ENCODE data around the gene SFXN5. TPM values are rescaled to one million over a fixed set of nuclear protein-coding genes. Genes with fewer than 3 reads are reported as not detected.

SFXN5 gene
- total RNA-seq, 1 experiment from 2014 or later, result 22.0 TPM

DNA sequence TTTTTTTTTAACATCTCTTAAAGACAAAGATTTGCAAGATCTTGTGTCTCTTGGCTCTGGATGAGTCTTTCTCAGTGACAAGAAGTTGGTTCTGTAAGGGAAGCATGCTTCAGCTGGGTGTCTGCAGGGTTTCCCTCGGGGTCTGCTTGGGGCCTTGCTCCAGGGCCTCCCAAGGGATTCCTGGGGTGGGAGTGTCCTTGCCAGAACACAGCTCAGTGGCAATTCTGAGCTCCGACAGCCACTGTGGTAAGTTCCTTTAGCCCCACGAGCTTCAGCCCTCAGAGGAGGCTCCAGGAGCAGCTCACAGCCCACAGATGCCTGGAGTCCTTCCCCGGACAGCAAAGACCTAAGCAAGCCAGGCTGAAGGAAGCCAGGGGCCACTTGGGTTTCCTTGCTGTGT lies 101.8 kb downstream of the SFXN5 start:
- no peak overlapping the region for H3K4me2 ChIP-seq (ENCODE audit: low read length)
- no peaks in the 10 kb centered on the region for H3K27me3 ChIP-seq (ENCODE audit: low read length)
- no peak overlapping the region for H3K27ac ChIP-seq (ENCODE audit: low read length)
- no peaks in the 10 kb centered on the region for H4K20me1 ChIP-seq (ENCODE audit: low read length)
- no peak for ATAC-seq
- no peak overlapping the region for H2AFZ ChIP-seq (ENCODE audit: low read length)
- BruUV-seq (replicated peaks), result no TSS peak
- no peaks in the 10 kb centered on the region for H3K9me2 ChIP-seq (replicated peaks; ENCODE audit: low read length)
- DNase-seq, result no peak
- POLR2A ChIA-PET (ENCODE audit: unreplicated experiment), result interaction anchor here (0.6 kb wide), 1 partner anchor 208 kb away, joined by 5 read pairs; no protein-coding TSS in a partner anchor
- intact Hi-C loops (cut with micrococcal nuclease), result no loop called here
- no peak overlapping the region for H3K9ac ChIP-seq (ENCODE audit: low read length)
- H3K36me3 ChIP-seq (ENCODE audit: low read depth, low read length), result no peaks in the 10 kb centered on the region
- H3K4me1 ChIP-seq (ENCODE audit: insufficient read depth, low read length), result no peaks in the 10 kb centered on the region
- CTCF ChIA-PET, result no interaction called here
- H3K9me3 ChIP-seq (ENCODE audit: low read length), result no peaks in the 10 kb centered on the region
- no peaks in the 10 kb centered on the region for H3K79me2 ChIP-seq (ENCODE audit: low read length)
- TF ChIP-seq EZH2phosphoT487 (IDR thresholded peaks at IDR 0.05; ENCODE audit: borderline replicate concordance, low read length), result no peak
- TF ChIP-seq, protein P1, sequence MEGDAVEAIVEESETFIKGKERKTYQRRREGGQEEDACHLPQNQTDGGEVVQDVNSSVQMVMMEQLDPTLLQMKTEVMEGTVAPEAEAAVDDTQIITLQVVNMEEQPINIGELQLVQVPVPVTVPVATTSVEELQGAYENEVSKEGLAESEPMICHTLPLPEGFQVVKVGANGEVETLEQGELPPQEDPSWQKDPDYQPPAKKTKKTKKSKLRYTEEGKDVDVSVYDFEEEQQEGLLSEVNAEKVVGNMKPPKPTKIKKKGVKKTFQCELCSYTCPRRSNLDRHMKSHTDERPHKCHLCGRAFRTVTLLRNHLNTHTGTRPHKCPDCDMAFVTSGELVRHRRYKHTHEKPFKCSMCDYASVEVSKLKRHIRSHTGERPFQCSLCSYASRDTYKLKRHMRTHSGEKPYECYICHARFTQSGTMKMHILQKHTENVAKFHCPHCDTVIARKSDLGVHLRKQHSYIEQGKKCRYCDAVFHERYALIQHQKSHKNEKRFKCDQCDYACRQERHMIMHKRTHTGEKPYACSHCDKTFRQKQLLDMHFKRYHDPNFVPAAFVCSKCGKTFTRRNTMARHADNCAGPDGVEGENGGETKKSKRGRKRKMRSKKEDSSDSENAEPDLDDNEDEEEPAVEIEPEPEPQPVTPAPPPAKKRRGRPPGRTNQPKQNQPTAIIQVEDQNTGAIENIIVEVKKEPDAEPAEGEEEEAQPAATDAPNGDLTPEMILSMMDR (conservative IDR thresholded peaks at IDR 0.05; ENCODE audit: low read depth, low read length), result no peak
- no peak for TF ChIP-seq EZH2 (IDR thresholded peaks at IDR 0.05; ENCODE audit: low read length, unreplicated experiment)
- H3F3A ChIP-seq (ENCODE audit: low read length, unreplicated experiment), result no peaks in the 10 kb centered on the region
- H3K4me3 ChIP-seq (ENCODE audit: low read length), result no peak overlapping the region

DNA sequence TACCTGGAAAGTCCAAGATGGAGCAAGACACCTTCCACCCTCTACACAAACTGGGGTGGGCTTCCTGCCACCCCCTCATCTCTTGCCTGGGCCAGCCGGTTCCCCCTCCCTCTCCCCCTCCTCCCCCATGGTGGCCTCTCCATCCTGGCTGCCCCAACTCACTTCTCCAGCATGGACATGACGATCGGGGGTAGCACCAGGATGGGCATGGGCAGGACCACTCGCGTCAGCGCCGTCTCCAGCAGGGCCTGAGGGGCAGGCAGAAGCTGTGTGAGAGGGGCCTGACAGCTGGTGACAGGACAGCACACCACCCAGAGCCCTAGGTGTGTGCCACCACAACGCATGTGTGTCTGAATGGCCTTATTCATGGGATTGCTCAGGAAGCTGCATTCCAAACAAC lies 103.2 kb downstream of the SFXN5 start:
- Histone ChIP-seq H3K4me2 (ENCODE audit: low read length) (no peak overlapping the region), H3K27me3 (ENCODE audit: low read length) (no peaks in the 10 kb centered on the region), H3K79me2 (ENCODE audit: low read length) (no peaks in the 10 kb centered on the region), H3K4me3 (ENCODE audit: low read length) (no peak overlapping the region), H2AFZ (ENCODE audit: low read length) (no peak overlapping the region), H3K36me3 (ENCODE audit: low read depth, low read length) (no peaks in the 10 kb centered on the region), H3K27ac (ENCODE audit: low read length) (no peak overlapping the region), H4K20me1 (ENCODE audit: low read length) (no peaks in the 10 kb centered on the region), H3F3A (ENCODE audit: low read length, unreplicated experiment) (no peaks in the 10 kb centered on the region), H3K4me1 (ENCODE audit: insufficient read depth, low read length) (no peaks in the 10 kb centered on the region), H3K9me2 (replicated peaks; ENCODE audit: low read length) (no peaks in the 10 kb centered on the region), H3K9ac (ENCODE audit: low read length) (no peak overlapping the region), H3K9me3 (ENCODE audit: low read length) (no peaks in the 10 kb centered on the region)
- TF ChIP-seq, protein P1 (conservative IDR thresholded peaks at IDR 0.05; ENCODE audit: low read depth, low read length), result no peak
- ATAC-seq, result no peak
- intact Hi-C loops (cut with micrococcal nuclease), result no loop called here
- ChIA-PET POLR2A (ENCODE audit: unreplicated experiment) (interaction anchor here (0.6 kb wide), 1 partner anchor 8 kb away, joined by 3 read pairs; no protein-coding TSS in a partner anchor), CTCF (no interaction called here)
- DNase-seq, result no peak
- no TSS peak for BruUV-seq (replicated peaks)

DNA sequence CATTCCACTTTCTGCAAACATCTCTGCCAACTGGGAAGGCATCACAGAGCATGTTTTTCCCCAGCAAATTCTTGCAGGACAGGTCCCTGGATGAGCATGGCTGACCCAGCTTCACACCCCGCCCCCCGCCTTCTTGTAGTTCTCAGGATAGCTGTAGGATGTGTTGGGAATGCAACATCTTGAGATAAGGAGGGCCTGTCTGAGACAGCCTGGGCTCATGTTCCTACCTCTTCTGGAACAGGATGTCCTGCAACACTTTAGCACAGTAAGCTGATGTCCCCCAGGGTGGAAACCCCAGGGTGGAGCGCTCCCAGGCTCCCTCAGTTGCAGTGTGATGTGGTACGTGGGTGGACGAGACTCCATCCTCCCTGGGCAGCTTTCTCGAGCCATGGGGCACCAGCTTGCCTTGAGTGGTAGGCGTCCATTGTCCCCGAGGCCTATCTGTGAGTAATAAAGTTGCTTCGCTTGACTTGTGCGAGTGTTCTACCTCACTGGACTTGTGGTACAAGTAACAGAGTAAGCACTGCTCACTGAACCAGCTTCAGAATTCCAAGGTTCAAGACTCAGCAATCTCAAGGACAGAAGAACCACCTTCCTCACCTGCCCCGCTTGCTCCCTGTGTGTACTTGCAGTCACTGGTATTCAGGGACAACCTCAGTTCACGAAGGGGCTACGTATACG lies 105.6 kb downstream of the SFXN5 start:
- no peak for ATAC-seq
- Histone ChIP-seq H3K27ac (ENCODE audit: low read length) (no peak overlapping the region), H4K20me1 (ENCODE audit: low read length) (no peaks in the 10 kb centered on the region), H3K9ac (ENCODE audit: low read length) (no peak overlapping the region), H3K79me2 (ENCODE audit: low read length) (no peaks in the 10 kb centered on the region), H3F3A (ENCODE audit: low read length, unreplicated experiment) (no peaks in the 10 kb centered on the region), H3K9me2 (replicated peaks; ENCODE audit: low read length) (no peaks in the 10 kb centered on the region), H3K4me2 (ENCODE audit: low read length) (no peak overlapping the region), H3K36me3 (ENCODE audit: low read depth, low read length) (no peaks in the 10 kb centered on the region), H3K4me1 (ENCODE audit: insufficient read depth, low read length) (no peaks in the 10 kb centered on the region), H3K4me3 (ENCODE audit: low read length) (no peak overlapping the region), H3K27me3 (ENCODE audit: low read length) (no peaks in the 10 kb centered on the region), H2AFZ (ENCODE audit: low read length) (no peak overlapping the region), H3K9me3 (ENCODE audit: low read length) (no peaks in the 10 kb centered on the region)
- intact Hi-C loops (cut with micrococcal nuclease), result no loop called here
- TF ChIP-seq EZH2 (IDR thresholded peaks at IDR 0.05; ENCODE audit: low read length, unreplicated experiment) (no peak), EZH2phosphoT487 (IDR thresholded peaks at IDR 0.05; ENCODE audit: borderline replicate concordance, low read length) (no peak)
- TF ChIP-seq, protein P1 (conservative IDR thresholded peaks at IDR 0.05; ENCODE audit: low read depth, low read length), result no peak
- no TSS peak for BruUV-seq (replicated peaks)
- no peak for DNase-seq
- ChIA-PET CTCF (no interaction called here), POLR2A (ENCODE audit: unreplicated experiment) (no interaction called here)
